Spleen (tissue), 7 donors: ENCODE results near the gene MIEF1.

Source experiments
- CTCF ChIP-seq, 11 experiments: fragments of 200-600 bp in 7 of 11; fragments of 450-650 bp in 4 of 11; sonication (generic) in 4 of 11; IDR thresholded peaks in 8 of 11; conservative IDR thresholded peaks in 3 of 11; 1 replicate in 7 of 11; 2 replicates in 4 of 11; pipeline versions ENCODE4 v1.4.0 to v1.8.0; 2016 to 2021; ENCODE audit warnings: antibody characterized with exemption in 11 of 11, inconsistent platforms in 4 of 11, mild to moderate bottlenecking in 1 of 11
- POLR2A ChIP-seq, 3 donors: fragments of 450-650 bp; IDR thresholded peaks; one replicate each; pipeline ENCODE4 v1.5.1; 2017; ENCODE audit warnings: antibody characterized with exemption in 3 of 3, mild to moderate bottlenecking in 1 of 3
- POLR2AphosphoS5 ChIP-seq, 3 donors: sonication (generic); formaldehyde crosslinking; IDR thresholded peaks; one replicate each; pipeline ENCODE4 v1.5.1; 2017; ENCODE audit warnings: antibody characterized with exemption in 3 of 3
- donor health status: DM: no; HTN: no; CAD: no; lungs with moderate emphysema.
- donor health status: DM: no; HTN: no; CAD: no.
- donor health status: DM: no; HTN: no; CAD: no.

- TF ChIP-seq CTCF (IDR thresholded peaks at IDR 0.05 in 8 of 11, conservative IDR thresholded peaks at IDR 0.05 in 3 of 11) (no peak), POLR2A (IDR thresholded peaks at IDR 0.05) (no peak), POLR2AphosphoS5 (IDR thresholded peaks at IDR 0.05) (no peak)
Measured at GRCh38 chr22:39497429-39497828, 4.7 kb upstream of the MIEF1 start.
